Measurements from ENCODE around the gene PRKAR2B.

Gene PRKAR2B

DNA sequence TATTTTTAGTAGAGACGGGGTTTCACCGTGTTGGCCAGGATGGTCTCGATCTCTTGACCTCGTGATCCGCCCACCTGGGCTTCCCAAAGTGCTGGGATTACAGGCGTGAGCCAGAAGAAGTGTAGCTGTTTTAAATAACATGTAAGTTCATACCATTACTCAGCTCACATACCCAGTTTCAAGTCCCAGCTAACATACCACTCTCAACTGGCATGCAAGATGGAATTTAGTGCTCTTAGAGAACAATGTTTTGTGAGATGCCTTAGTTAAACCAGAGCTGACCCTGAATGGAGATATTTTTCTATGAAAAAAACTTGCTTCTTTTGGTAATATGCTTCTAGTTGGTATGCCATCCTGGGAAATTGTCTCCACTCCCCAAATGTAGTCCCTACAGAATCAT is 161.6 kb downstream of the PRKAR2B start:
- TF ChIP-seq, protein P1, sequence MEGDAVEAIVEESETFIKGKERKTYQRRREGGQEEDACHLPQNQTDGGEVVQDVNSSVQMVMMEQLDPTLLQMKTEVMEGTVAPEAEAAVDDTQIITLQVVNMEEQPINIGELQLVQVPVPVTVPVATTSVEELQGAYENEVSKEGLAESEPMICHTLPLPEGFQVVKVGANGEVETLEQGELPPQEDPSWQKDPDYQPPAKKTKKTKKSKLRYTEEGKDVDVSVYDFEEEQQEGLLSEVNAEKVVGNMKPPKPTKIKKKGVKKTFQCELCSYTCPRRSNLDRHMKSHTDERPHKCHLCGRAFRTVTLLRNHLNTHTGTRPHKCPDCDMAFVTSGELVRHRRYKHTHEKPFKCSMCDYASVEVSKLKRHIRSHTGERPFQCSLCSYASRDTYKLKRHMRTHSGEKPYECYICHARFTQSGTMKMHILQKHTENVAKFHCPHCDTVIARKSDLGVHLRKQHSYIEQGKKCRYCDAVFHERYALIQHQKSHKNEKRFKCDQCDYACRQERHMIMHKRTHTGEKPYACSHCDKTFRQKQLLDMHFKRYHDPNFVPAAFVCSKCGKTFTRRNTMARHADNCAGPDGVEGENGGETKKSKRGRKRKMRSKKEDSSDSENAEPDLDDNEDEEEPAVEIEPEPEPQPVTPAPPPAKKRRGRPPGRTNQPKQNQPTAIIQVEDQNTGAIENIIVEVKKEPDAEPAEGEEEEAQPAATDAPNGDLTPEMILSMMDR (IDR thresholded peaks at IDR 0.05; ENCODE audit: control insufficient read depth, insufficient read depth, low read depth, low read length, missing control alignments) = no peak

DNA sequence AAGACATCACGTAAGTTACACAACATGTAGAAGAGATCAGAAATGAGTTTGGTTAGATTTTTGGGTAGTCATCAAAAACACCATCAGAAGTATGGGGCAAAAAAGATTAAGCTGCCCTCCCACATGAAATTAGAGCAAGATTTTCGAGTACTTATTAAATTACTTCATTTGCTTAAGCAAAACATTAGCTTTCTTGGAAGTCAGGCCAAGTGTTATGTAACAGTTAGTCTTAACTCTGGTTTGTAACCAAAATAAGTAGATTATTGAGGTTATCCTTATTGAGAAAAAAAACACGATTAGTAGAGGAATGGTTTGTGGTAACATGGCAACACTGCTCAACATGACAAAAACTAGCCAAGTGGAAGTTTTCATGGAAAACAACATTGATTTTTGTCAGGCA is 162.2 kb downstream of the PRKAR2B start:
- TF ChIP-seq, protein P1 (IDR thresholded peaks at IDR 0.05; ENCODE audit: control insufficient read depth, insufficient read depth, low read depth, low read length, missing control alignments) = no peak
- DNase-seq (ENCODE audit: low read depth) = no peak
- H3K4me3 ChIP-seq (ENCODE audit: control insufficient read depth, low read depth, low read length) = no peak overlapping the region

More for the DNA sequence above, 161.6 kb downstream of the PRKAR2B start:
- H3K4me3 ChIP-seq (ENCODE audit: control insufficient read depth, low read depth, low read length) = no peak overlapping the region
- no peak for DNase-seq (ENCODE audit: low read depth)

DNA sequence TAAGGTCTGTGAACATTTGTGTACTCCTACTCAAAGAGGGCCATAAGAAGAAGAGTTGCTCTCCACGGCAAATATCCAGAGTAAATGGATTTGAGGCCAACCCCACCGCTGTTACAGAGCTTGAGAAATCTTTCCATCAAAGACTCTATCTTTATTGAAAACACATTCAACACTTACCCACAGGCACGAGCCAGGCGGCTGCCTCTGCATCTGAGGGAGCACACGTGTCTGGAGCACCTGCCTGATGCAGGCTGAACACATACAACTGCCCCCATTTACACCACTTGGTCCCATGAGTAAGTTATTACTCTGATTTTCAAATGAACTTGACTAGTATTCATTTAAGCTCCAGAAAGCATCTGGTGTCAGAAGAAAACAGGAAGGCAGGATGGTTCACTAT is 163.0 kb downstream of the PRKAR2B start:
- no peak overlapping the region for H3K4me3 ChIP-seq (ENCODE audit: control insufficient read depth, low read depth, low read length)
- DNase-seq (ENCODE audit: low read depth) = no peak
- TF ChIP-seq, protein P1 (IDR thresholded peaks at IDR 0.05; ENCODE audit: control insufficient read depth, insufficient read depth, low read depth, low read length, missing control alignments) = no peak

DNA sequence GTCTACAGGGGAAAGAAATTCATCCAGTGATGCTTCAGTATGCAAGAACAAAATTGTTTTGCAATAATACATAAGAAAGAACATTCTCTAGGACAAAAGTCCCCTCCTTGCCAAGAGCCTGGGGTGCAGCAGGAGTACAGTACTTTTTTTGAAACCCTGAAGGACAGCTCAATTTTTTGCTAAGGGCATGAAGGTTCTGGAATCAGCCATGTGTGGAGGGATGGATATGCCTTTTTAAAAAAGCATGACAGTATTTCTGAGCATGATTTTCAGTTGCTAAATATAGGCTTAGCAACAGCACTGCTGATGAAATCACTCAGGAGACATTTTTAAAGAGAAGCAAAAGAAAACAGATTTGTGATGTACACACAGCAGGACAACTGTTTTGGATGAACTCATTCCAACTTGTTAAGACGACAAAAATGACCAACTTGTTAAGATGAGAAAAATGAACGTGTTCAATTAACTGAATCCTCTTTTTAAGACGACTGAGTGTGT is 163.6 kb downstream of the PRKAR2B start:
- no peak for DNase-seq (ENCODE audit: low read depth)
- TF ChIP-seq, protein P1 (IDR thresholded peaks at IDR 0.05; ENCODE audit: control insufficient read depth, insufficient read depth, low read depth, low read length, missing control alignments) = no peak
- no peak overlapping the region for H3K4me3 ChIP-seq (ENCODE audit: control insufficient read depth, low read depth, low read length)

DNA sequence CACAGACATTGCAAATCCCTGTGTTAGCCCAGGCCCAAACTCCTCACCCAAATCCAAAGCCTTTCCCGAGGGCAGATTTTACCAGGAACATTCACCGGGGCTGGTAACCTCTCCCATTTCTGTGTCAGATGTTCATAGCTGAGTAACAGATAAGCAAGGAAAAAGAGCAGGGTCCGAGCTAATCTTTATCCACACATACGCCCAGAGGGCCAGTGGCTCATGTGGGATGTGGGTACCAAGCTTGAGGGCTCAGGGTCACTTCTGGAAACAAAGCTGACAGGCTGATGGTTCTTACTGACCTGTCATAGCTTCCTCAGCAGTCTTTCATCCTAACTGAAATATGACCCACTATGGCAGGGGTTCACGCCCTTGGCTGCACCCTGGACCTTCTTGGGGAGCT is 164.1 kb downstream of the PRKAR2B start:
- TF ChIP-seq, protein P1 (IDR thresholded peaks at IDR 0.05; ENCODE audit: control insufficient read depth, insufficient read depth, low read depth, low read length, missing control alignments) = no peak
- no peak overlapping the region for H3K4me3 ChIP-seq (ENCODE audit: control insufficient read depth, low read depth, low read length)
- DNase-seq (ENCODE audit: low read depth) = no peak

DNA sequence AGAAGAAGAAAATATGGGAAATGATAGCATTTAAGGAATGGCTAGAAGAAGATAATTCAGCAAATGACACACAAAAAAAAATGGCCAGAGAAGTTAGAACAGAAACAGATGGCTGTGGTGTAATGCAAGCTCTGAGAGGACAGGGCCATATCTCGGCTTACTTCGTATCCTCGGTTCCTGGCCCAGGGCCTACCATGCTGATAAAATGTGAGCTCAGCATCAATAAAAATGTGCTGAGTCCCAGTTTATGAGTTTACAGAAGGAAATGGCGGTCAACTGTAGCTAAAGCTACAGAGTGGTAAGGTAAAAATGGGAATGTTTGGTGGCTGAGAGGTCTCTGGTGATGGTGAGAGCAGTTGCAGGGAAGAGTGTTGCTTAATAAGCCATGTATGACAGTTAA is 165.1 kb downstream of the PRKAR2B start:
- H3K4me3 ChIP-seq (ENCODE audit: control insufficient read depth, low read depth, low read length) = no peak overlapping the region
- no peak for DNase-seq (ENCODE audit: low read depth)
- TF ChIP-seq, protein P1 (IDR thresholded peaks at IDR 0.05; ENCODE audit: control insufficient read depth, insufficient read depth, low read depth, low read length, missing control alignments) = no peak

DNA sequence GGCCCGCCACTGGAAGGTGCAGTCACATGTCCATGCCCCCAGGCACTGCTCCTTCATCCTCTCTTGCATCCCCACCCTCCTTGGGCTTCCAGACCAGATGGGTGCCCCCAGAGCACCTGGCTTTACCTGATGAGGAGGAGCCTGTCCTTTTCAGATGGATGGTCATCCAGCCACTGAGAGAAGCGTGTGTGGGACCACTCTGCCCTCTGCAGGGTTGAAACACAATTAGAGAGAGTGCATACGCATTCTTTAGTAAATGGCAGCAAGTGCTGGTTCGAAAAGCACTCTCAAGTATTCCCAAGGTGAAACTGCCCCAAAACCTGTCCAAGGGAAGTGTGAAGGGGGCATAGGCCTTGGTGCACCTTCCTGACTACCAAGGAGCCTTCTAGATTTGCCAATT is 165.9 kb downstream of the PRKAR2B start:
- no peak overlapping the region for H3K4me3 ChIP-seq (ENCODE audit: control insufficient read depth, low read depth, low read length)
- TF ChIP-seq, protein P1 (IDR thresholded peaks at IDR 0.05; ENCODE audit: control insufficient read depth, insufficient read depth, low read depth, low read length, missing control alignments) = no peak
- DNase-seq (ENCODE audit: low read depth) = no peak

Measured in AG09309 (cell line).